MM.1S (cell line): ENCODE measurements around the gene CHTOP.

Source experiments
- CTCF ChIP-seq: fragments of 300-600 bp; sonication (generic); IDR thresholded peaks from 2 replicates; pipeline ENCODE4 v1.5.1; 2016; ENCODE audit warnings: antibody characterized with exemption, low read length, mixed read lengths
- EZH2 ChIP-seq: fragments of 300-600 bp; sonication (generic); optimal IDR thresholded peaks from 2 replicates; pipeline ENCODE3; 2017; ENCODE audit warnings: low read depth, mild to moderate bottlenecking, antibody characterized with exemption, low read length, mixed read lengths
- EZH2phosphoT487 ChIP-seq: fragments of 300-600 bp; sonication (generic); IDR thresholded peaks from 2 replicates; pipeline ENCODE4 v1.6.1; 2018; ENCODE audit warnings: antibody characterized with exemption, low read length

- TF ChIP-seq CTCF (no peak), EZH2 (no peak), EZH2phosphoT487 (no peak)
These were observed 4.4 kb downstream of the CHTOP start for GRCh38 chr1:153638261-153638660.
